Motor neuron (in vitro differentiated cells): ENCODE data around the gene N4BP2. TPM values are rescaled to one million over a fixed set of nuclear protein-coding genes. Genes with fewer than 3 reads are reported as not detected.
"Not testable (repeated sequence)": the region's sequence is repeated elsewhere in the genome, so short reads cannot be mapped to it uniquely, and the experiment has no call there.

Source experiments
- ATAC-seq, 8 experiments: fragments of 200-7000 bp; cut with Tn5 transposase; replicated peaks in 6 of 8; 2 replicates each; pipeline ENCODE4 v1.8.0; 2021; ENCODE audit warnings: mild to moderate bottlenecking in 8 of 8, moderate library complexity in 8 of 8
- H3K27ac ChIP-seq, 2 donors: fragments of 250-450 bp; sonication (Bioruptor Pico); 2 replicates each; pipeline ENCODE4 v1.9.0; 2021; ENCODE audit warnings: antibody characterized with exemption in 2 of 2, mild to moderate bottlenecking in 2 of 2, moderate library complexity in 1 of 2
- H3K4me1 ChIP-seq, 2 donors: fragments of 250-450 bp; sonication (Bioruptor Pico); replicated peaks in 1 of 2; 2 replicates each; pipeline ENCODE4 v1.6.1; 2021; ENCODE audit warnings: antibody characterized with exemption in 2 of 2, mild to moderate bottlenecking in 2 of 2, moderate library complexity in 1 of 2
- H3K4me3 ChIP-seq, 5 donors: fragments of 250-450 bp; sonication (Bioruptor Pico); 2 replicates each; pipeline ENCODE4 v1.9.0; 2021; ENCODE audit warnings: antibody characterized with exemption in 5 of 5, mild to moderate bottlenecking in 5 of 5, moderate library complexity in 4 of 5
- WGBS, 10 experiments: fragments of 450-650 bp; shearing (Covaris generic); methylation state at CpG; one replicate each; pipeline ENCODE4 v1.0.0; 2022; 5-methylcytosine and 5-hydroxymethylcytosine counted together
- in situ Hi-C, 9 experiments: fragments of 400-800 bp; cut with MboI; loops; one replicate each; pipeline ENCODE4 v1.15.0; 2021; ENCODE audit warnings: low sequenced_read_pairs in 9 of 9, low pct_unique_long_range_greater_than_20kb in 2 of 9; ENCODE audit not compliant: unreplicated experiment in 9 of 9
- total RNA-seq, 8 experiments: library from RNA; unstranded; fragments of 300-600 nt; gene quantifications; 2 replicates each; pipeline versions ENCODE4 v1.2.3 to v1.2.4, GENCODE V29; 2022

The N4BP2 gene
- total RNA-seq, 8 experiments from 2014 or later, result 7.4 to 38.0 (median 27.3) TPM

DNA sequence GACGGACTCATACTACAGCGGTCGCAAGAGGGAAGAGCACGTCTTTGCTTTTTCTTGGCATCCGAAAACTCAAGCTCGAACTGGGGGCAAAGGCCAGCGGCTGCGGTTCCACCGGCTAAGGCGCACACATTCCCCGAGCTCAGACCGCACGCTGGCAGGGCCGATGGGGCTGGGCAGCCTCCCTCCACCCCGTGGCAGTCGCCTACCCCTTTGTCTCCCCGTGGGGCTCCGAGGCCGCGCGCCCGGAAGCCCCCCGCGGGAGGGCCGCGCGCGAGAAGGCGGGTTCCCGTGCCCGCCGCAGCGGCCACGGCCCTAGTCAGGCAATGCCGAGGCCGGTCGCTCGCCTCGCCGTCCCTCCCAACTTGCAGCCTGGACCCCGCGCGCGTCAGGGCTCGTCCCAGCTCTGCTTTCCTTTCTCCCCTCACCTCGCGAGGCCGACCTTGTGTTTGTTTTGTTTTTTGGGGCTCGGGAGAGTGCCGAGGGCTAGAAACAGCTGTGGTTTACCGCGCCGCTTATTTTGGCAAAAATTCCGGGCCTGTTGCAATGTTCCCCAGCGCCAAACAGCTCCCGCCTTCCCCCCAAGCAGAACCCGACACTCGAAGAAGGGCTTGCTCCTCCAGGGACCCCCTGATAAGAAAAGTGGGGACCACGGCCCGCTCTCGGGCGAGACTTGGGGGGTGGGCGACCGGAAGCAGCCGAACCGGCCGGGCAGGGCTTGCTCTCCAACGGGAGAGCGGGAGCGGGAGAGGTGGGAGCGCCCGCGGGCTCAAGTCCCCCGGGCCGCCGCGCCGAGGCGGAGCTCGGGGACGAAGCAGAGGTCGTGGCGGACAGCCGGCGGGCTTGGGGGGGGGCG is 561 bp upstream of the N4BP2 start:
- in situ Hi-C loops, result loop anchor here in 5 of 9 experiments (25.0 kb wide), 1 partner anchor 256 kb away; no protein-coding TSS in a partner anchor
- H3K27ac ChIP-seq, result peak overlapping the region; percentile 97 to 99
- ATAC-seq, result peak; percentile 17 to 56 (median 38)
- peak overlapping the region; percentile 63 to 77 (median 74) for H3K4me3 ChIP-seq
- H3K4me1 ChIP-seq, result peaks cover 11 to 13% of the 10 kb centered on the region in 2 donors
- 0 to 2% (median 0%) methylated on average over 3 to 19 of the region's 86 CpGs; no CpG with 5 or more reads in 5 of the 10 experiments for WGBS, 10 experiments

DNA sequence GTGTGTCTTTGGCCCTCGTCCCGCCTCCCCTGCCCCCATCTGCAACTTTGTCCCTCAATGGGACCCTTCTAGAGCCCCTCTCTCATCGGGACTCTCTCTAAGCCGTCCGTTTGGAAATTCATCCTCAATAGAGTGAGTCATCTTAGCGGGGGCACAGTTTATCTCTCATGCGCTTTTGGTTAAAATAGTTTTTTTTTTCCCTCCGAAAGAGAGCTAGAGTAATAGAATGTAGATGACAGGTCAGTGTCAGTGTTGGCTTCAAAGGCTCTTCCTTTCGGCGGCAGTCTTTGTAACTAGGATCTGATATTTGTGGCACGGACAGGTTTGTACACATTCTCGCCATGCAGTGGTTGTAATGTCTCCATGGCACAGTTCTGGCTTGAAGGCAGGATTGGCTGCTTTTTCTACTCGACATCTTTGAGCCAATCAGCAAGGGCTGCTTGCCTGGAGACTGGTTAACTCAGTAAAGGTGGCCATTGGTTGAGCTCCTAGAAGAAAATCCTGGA is 989 bp downstream of the N4BP2 start:
- H3K4me1 ChIP-seq, result peaks cover 11 to 13% of the 10 kb centered on the region in 2 donors
- in situ Hi-C loops, result loop anchor here in 5 of 9 experiments (25.0 kb wide), 1 partner anchor 255 kb away; no protein-coding TSS in a partner anchor
- 0 to 8% (median 0%) methylated on average over 2 to 9 of the region's 13 CpGs; no CpG with 5 or more reads in 4 of the 10 experiments for WGBS, 10 experiments
- H3K27ac ChIP-seq, result peak overlapping the region; percentile 97 to 99
- peak; percentile 55 to 71 (median 66) for ATAC-seq
- peak overlapping the region; percentile 63 to 77 (median 74) for H3K4me3 ChIP-seq

DNA sequence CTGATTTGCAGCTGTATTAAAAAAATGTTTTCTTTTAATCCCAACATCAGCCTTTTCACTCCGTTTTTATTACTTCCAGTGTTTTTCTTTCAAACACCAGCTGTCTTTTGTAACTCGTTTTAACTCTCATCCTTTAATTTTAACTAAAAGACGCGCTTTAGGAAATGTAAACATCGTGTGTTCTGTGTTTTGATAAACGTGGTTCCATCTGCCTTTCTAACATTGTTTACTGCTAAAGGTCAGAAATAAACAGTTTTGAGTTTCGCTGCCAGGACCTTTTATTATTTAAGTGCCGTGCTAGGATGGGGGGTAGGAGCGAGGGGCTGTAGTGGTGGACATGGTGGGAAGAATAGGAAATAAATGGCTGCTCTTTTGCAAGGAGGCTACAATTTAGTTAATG is 1.5 kb downstream of the N4BP2 start:
- WGBS, 10 experiments, result 0 to 12% (median 5%) methylated on average over 4 to 9 of the region's 9 CpGs
- ATAC-seq, result no peak
- in situ Hi-C loops, result loop anchor here in 5 of 9 experiments (25.0 kb wide), 1 partner anchor 254 kb away; no protein-coding TSS in a partner anchor
- H3K4me3 ChIP-seq, result peak overlapping the region; percentile 63 to 77 (median 74)
- peaks cover 11 to 13% of the 10 kb centered on the region in 2 donors for H3K4me1 ChIP-seq
- H3K27ac ChIP-seq, result peak overlapping the region; percentile 3 to 35

DNA sequence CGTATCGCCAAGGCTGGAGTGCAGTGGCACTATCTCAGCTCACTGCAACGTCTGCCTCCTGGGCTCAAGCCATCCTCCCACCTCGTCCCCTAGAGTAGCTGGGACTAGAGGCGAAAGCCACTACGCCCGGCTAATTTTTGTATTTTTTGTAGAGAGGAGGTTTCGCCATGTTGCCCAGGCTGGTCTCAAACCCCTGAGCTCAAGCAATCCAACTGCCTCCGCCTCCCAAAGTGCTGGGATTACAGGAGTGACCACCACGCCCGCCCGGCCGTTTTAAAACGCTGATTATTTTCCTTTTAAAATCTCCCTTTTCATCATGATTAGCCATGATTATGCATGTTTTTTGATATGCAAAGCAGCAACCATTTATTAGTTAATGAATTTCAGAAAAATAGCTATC is 2.2 kb downstream of the N4BP2 start:
- peak overlapping the region; percentile 63 to 77 (median 74) for H3K4me3 ChIP-seq
- in situ Hi-C loops, result loop anchor here in 5 of 9 experiments (25.0 kb wide), 1 partner anchor 253 kb away; no protein-coding TSS in a partner anchor
- no peak overlapping the region for H3K27ac ChIP-seq
- H3K4me1 ChIP-seq, result peaks cover 11 to 13% of the 10 kb centered on the region in 2 donors
- WGBS, 10 experiments, result 14 to 60% (median 50%) methylated on average over 1 to 12 of the region's 14 CpGs; no CpG with 5 or more reads in 2 of the 10 experiments
- ATAC-seq, result no peak

DNA sequence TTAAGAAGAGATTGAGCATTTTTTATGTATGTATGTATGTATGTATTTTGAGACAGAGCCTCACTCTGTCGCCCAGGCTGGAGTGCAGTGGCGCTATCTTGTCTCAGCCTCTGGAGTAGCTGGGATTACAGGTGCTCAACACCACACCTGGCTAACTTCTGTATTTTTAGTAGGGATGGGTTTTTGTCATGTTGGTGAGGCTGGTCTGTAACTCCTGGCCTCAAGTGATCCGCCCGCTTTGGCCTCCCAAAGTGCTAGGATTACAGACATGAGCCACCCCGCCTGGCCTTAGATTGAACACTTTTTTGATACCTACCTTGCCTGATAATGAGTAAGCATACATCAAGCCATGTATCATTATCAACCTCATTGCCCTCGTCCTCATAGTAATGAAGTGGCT is 2.7 kb downstream of the N4BP2 start:
- 78 to 100% (median 96%) methylated on average over 1 to 6 of the region's 6 CpGs; no CpG with 5 or more reads in 4 of the 10 experiments for WGBS, 10 experiments
- in situ Hi-C loops, result loop anchor here in 5 of 9 experiments (25.0 kb wide), 1 partner anchor 253 kb away; no protein-coding TSS in a partner anchor
- no peak overlapping the region for H3K27ac ChIP-seq

DNA sequence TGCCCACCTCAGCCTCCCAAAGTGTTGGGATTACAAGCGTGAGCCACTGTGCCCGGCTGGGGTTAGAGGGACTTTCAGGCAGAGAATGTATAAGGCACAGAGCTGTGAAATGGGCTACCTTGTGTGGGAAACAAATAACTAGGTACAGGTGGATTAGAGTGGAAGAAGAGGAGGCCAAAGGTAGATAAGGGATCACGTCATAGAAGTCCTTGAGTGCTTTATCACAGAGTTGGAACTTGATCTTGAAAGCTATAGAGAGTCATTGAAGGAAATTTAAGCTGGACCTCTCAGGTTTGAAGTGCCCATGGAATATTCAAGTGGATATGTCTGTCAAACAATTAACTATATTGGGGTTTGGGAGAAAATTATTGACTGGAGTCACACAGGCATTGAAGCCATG is 8.4 kb downstream of the N4BP2 start:
- 86 to 100% (median 100%) methylated on average over 1 to 3 of the region's 3 CpGs; no CpG with 5 or more reads in 4 of the 10 experiments for WGBS, 10 experiments
- Histone ChIP-seq H3K4me1 (no peaks in the 10 kb centered on the region), H3K27ac (no peak overlapping the region), H3K4me3 (no peak overlapping the region)
- in situ Hi-C loops, result loop anchor here in 5 of 9 experiments (25.0 kb wide), 1 partner anchor 247 kb away; no protein-coding TSS in a partner anchor
- ATAC-seq, result no peak

More for the DNA sequence above, 2.7 kb downstream of the N4BP2 start:
- peaks cover 11 to 13% of the 10 kb centered on the region in 2 donors for H3K4me1 ChIP-seq
- H3K4me3 ChIP-seq, result peak overlapping the region in 2 of 5 donors; percentile 63 to 76
- no peak for ATAC-seq

DNA sequence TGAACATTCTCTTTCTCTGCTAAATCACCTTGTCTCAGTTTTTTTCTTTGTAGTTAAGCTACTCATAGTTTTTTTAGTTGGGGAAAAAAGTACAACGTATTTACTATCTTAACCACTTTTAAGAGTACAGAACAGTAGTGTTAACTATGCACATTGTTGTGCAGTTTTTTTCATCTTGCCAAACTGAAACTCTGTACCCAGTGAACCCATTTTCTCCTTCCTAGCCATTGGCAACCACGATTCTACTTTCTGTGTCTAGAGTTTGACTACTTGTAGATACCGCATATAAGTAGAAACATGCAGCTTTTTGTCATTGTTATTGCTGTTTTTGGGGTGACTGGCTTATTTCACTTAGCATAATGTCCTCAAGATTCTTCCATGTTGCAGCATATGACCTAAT is 10.0 kb downstream of the N4BP2 start:
- ATAC-seq, result no peak
- WGBS, 10 experiments, result 75 to 100% (median 93%) methylated on average over 1 to 3 of the region's 3 CpGs; no CpG with 5 or more reads in 1 of the 10 experiments

DNA sequence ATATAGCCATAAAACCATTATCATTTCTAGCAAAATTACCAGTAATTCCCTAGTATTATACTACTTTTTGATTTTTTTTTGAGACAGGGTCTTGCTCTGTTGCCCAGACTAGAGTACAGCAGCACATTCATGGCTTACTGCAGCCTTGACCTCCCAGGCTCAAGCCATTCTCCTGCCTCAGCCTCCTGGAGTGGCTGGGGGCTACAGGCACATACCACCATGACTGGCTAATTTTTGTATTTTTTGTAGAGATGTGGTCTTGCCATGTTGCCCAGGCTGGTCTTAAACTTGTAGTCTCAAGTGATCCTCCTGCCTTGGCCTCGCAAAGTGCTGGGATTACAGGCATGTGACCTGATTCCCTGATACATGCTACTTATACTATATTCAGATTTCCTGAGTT is 13.7 kb downstream of the N4BP2 start:
- in situ Hi-C loops, result loop anchor here in 5 of 9 experiments (25.0 kb wide), 1 partner anchor 242 kb away; no protein-coding TSS in a partner anchor
- no peak for ATAC-seq
- Histone ChIP-seq H3K27ac (no peak overlapping the region), H3K4me1 (no peaks in the 10 kb centered on the region), H3K4me3 (no peak overlapping the region)
- WGBS, 10 experiments, result 100% methylated on average over 1 of the region's 1 CpG; no CpG with 5 or more reads in 6 of the 10 experiments

More for the DNA sequence above, 10.0 kb downstream of the N4BP2 start:
- H3K4me1 ChIP-seq, result no peaks in the 10 kb centered on the region
- no peak overlapping the region for H3K4me3 ChIP-seq
- H3K27ac ChIP-seq, result no peak overlapping the region
- in situ Hi-C loops, result loop anchor here in 5 of 9 experiments (25.0 kb wide), 1 partner anchor 246 kb away; no protein-coding TSS in a partner anchor

DNA sequence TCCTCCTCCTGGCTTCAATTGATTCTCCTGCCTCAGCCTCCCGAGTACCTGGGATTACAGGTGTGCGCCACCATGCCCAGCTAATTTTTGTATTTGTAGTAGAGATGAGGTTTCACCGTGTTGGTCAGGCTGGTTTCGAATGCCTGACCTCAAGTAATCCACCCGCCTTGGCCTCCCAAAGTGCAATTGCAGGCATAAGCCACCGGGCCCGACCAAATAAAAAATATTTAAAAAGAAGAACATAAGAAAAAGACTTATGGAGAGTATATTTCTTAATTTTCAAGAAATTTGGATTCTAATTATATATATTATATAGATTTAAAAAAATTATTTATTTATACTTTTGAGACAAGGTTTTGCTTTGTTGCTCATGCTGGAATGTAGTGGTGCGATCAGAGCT is 29.8 kb downstream of the N4BP2 start:
- in situ Hi-C loops, result no loop called here
- no peak overlapping the region for H3K27ac ChIP-seq
- no peak for ATAC-seq

DNA sequence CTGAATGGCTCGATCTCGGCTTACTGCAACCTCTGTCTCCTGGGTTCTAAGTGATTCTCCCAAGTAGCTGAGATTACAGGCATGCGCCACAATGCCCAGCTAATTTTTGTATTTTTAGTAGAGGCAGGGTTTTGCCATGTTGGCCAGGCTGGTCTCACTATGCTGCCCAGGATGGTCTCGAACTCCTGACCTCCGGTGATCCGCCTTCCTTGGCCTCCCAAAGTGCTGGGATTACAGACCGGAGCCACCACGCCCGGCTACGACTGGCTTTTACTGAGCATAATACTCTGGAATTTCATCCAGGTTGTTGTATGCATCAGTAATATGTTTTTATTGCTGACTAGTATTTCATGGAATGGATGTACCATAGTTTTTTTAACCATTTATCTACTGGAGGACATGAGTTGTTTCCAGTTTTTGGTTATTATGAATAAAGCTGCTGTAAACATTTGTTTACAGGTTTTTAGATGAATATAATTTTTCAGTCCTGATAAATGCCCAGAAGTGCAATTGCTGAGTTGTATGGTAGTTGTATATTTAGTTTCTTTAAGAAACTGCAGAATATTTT is 31.2 kb downstream of the N4BP2 start:
- Histone ChIP-seq H3K4me3 (no peak overlapping the region), H3K4me1 (no peaks in the 10 kb centered on the region), H3K27ac (no peak overlapping the region)
- WGBS, 10 experiments, result 90 to 100% (median 96%) methylated on average over 4 to 10 of the region's 10 CpGs; no CpG with 5 or more reads in 5 of the 10 experiments
- in situ Hi-C loops, result no loop called here
- ATAC-seq, result no peak

More for the DNA sequence above, 29.8 kb downstream of the N4BP2 start:
- 87 to 100% (median 98%) methylated on average over 3 to 8 of the region's 8 CpGs; no CpG with 5 or more reads in 3 of the 10 experiments for WGBS, 10 experiments
- Histone ChIP-seq H3K4me3 (no peak overlapping the region), H3K4me1 (no peaks in the 10 kb centered on the region)

DNA sequence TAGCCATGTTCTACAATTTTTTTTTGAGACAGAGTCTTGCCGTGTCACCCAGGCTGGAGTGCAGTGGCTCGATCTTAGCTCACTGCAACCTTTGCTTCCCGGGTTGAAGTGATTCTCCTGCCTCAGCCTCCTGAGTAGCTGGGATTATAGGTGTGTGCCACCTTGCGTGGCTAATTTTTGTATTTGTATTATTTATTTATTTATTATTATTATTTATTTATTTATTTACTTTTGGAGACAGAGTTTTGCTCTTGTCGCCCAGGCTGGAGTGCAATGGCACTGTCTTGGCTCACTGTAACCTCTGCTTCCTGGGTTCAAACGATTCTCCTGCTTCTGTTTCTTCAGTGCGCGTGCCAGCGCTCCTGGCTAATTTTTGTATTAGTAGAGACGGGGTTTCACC is 36.8 kb downstream of the N4BP2 start:
- ATAC-seq, H3K4me1 ChIP-seq, in situ Hi-C loops, H3K27ac ChIP-seq, H3K4me3 ChIP-seq: not testable (repeated sequence)
- 90 to 100% (median 99%) methylated on average over 1 to 9 of the region's 10 CpGs; no CpG with 5 or more reads in 3 of the 10 experiments for WGBS, 10 experiments

DNA sequence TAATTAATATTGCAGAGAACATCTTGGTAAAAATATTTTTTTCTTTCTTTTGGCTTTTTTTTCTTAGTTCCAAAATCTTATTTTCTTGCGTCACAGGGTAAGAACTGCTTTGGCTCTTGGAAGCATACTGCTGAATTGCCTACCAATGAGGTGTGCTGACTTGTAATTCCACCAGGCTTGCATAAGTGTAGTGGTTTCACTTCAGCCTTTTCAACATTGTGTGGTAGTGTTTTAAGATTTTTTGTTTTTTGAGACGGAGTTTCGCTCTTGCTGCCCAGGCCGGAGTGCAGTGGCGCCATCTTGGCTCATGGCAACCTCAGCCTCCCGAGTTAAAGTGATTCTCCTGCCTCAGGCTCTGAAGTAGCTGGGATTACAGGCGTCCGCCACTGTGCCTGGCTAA is 42.4 kb downstream of the N4BP2 start:
- H3K27ac ChIP-seq, result no peak overlapping the region
- WGBS, 10 experiments, result 80 to 100% (median 97%) methylated on average over 1 to 8 of the region's 8 CpGs; no CpG with 5 or more reads in 1 of the 10 experiments
- H3K4me3 ChIP-seq, result no peak overlapping the region
- no peaks in the 10 kb centered on the region for H3K4me1 ChIP-seq
- ATAC-seq, result no peak
- in situ Hi-C loops, result no loop called here
